Activated CD4-positive, alpha-beta T cell treated with anti-CD3 and anti-CD28 coated beads, Interleukin-2, amount 50 U/mL, for 48 hours (primary cell): ENCODE results near the gene MCL1.

Source experiments
- DNase-seq, 2 experiments: peaks; one replicate each; pipeline ENCODE4 v3.0.0-alpha.2; 2020

Gene MCL1

DNA sequence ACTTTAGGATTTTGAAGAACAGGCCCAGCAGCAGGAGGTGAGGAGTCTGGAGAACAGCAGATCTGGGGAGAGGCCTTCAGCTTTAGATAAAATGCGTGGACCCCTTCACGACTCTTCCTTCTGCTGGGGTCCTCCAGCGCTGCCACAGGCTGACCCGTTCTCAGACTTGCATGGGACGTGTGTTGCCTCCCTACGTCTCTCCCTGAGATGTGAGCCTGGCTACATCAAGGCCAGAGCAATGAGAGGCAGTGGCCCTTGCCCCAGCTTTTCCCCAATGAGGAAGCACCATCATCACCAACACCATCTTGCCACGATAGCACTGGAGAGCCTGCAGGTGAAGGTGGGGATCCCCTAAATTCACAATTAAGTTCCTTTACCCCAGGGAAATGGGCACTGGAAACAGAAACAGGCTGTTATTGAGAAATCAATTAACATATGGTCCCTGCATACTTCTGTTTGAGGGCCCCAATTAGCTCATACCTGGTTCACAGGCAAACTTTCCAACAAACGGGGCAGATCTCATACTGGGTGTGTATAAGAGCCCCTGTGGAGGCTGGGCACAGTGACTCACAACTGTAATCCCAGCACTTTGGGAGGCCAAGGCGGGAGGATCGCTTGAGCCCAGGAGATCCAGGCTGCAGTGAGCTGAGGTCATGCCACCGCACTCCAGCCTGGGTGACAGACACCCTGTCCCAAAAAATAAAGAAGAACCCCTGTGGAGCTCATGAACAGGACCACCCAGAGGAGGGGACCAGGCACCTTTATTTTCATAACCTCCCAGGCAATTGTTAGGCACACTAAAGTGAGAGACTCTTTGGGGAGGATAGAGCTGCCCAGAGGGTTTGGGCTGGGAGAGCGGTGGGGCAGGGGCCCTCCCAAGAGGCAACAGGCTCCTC is 42.3 kb downstream of the MCL1 start:
- no peak for DNase-seq

DNA sequence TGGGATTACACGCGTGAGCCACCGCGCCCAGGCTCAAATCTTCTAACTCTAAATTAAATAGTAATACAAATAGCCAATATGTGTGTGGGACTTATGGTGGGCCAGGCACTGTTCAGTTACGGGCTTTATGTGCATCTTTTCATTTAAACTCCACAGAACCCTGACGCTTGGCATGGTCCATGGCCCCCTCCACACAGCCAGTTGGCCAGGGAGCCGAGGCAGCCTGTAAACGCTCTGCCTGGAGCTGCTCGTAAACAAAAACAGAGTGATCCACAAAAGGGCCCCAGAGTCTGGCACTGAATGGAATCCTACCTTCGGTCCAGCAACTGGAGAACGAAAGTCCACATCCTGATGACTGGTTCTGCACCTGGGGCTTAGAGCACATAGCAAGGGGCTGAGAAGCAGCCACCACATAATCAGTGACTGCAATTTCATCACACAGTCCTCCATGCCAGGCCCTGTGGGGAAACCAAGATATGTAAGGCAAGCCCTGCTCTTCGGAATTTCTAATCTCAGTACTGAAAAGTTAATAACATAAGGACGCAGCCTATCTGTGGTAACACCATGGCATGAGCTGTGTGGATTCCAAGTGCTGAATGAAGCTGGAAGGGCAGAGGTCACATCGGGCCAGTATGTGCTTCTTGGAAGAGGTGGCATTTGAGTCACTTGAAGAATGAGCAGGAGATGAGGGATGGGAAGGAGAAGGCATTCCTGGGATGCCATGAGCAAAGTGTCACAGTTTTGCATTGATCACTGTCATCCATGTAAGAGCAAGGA is 43.7 kb downstream of the MCL1 start:
- DNase-seq = no peak

DNA sequence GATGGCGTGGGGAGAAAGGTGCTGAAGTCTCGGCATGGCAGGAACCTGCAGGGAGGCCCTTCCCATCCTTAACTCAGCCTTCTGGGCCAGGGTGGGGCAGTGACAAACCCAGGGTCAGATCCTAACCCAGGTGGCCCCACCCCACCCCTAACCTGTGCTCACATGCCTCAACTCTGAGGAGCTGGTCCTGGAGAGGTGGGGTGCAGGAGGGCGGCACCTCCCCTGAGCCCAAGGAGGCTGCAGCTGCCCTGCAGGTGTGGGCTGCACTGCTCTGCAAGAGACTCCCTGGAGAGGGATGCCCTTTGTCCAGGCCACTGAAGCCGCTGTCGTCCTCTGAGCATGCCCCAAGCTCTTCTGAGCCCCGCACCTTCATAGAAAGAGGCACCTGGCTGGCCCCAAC is 45.4 kb downstream of the MCL1 start:
- no peak for DNase-seq

DNA sequence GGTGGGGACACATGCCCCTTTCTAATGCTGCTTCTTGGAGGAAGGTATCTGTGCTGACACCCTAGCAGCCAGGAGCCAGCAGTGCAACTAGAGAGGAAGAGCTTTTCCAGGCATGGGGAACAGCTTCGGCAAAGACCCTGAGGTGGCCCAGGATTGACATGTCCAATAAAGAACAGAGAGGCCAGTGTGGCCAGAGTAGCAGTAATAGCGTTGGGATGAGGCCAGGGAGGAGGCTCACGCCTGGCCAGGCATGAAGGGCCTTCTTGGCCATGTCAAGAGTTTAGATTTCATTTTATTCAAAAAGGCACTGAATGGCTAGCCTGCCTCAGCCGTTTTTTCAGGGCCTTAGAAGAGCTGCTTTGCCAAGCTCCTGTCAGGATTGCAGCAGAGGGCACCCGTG is 46.5 kb downstream of the MCL1 start:
- DNase-seq = no peak

DNA sequence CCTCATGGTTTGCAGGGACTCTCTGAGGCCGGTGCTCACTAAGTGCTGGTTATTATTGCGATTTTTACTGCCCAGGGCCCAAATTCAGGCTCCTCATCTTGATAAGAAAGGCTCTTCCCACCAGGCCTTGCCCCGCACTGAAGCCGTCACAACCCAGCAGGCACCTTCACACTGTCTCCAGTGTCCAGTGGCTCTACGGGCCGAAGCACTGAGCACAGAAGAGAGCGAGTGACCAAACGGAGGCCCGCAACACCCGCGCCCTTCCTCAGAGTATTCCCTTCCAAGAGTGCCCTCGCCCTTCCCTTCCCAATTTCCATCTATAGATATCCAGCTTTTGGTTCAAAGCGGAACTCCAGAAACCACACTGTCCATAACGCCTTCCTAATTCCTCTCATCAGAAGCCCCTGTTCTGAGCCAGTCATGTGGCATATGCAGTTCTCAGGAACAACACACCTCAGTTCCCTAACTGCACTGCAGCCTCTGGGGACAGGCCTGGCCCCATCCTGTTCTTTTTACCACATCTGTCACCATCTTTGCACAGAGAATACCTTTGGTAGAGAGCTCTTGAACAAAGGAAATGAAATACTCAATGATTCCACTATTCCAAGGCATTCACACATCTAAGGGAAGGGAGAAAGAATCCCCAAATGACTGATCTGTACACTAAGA is 48.8 kb downstream of the MCL1 start:
- DNase-seq = no peak

DNA sequence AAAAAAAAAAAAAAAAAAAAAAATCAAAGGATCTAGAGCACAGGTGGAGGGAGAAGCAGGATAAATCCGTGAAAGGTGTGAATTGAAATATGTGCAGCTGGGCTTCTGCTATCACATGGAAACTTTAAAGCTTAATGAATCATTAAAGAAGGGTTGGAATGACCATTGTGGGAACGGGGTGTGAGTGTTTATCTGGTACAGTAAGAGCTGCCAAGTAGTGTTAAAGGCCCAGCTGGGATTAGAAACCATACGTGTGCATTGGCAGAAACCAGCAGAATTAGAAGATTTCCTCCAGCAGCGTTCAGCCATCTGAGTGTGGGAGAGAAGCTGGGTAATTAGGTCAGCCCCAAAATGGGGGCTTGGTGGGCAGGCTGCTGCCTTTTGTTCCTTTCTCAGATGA is 50.4 kb downstream of the MCL1 start:
- no peak for DNase-seq

DNA sequence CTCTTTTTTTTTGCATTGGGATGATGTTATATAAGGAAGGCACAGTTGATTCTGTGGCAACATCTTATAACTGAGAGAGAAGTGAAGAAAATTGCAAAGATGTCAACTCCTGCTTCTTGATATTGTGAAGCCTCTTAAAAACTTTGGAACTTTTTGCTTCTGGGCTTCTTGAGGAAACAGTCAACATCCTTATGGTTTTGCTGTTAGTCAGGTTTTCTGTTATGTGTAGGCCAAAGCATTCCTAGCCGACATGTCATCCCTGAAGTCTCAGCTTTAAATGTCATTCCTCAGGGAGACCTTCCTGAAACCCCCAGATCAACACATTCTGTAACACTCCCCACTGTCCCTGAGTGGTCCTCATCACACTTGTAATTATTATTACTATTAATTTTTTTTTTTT is 51.2 kb downstream of the MCL1 start:
- DNase-seq = no peak

DNA sequence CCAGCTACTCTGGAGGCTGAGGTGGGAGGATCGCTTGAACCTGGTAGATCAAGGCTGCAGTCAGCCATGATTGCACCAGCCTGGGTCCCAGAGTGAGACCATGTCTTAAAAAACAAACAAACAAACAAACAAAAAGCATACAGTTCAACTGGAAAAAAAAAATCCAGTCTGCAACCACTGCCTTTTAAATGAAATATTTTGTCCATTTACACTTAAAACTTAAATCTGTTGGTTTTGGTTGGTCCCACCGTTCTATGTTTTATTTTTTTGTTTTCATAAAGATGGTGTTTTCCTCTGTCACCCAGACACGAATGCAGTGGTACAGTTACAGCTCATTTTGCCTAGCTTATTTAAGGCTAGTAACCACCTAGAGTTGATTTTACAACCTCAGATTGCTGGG is 54.1 kb downstream of the MCL1 start:
- DNase-seq = no peak
